ENCODE data around the gene CYP3A4.

CYP3A4 gene

DNA sequence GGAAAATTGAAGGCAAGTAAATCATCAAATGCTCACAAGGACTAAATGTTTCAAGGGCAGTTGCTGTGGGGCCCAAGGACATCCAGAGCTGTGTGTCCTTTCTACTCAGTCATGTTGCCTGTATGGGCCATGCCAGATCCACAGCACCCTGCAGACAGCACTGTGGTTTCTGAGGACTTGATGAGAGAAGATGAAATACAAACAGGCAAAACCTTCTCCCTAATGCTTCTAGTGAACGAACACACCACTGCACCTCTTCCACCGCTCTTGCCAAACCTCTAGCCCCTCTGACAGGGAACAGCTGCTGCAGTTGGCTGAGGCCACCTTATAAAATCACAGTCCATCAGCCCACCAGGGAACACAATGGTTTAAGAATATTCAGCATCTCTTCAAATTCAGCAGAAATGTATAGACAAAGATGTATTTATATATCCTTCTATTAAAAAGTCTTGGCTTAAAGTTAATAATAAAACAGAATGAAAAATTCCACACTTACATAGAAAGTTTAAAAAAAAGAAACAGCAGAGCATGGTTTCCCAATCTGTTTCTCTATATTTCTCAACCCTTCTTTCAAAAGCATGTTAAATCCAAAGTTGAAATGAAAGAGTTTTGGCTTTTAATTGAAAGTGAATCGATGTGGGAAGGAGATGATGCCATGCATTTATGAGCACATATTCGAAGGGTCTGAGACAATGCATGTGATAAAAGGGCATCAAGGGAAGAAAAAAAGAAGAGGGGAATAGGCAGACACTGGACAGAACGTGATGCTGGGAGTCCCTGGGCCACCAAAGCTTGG is 63.0 kb downstream of the CYP3A4 start:
- DNase-seq: no peak

DNA sequence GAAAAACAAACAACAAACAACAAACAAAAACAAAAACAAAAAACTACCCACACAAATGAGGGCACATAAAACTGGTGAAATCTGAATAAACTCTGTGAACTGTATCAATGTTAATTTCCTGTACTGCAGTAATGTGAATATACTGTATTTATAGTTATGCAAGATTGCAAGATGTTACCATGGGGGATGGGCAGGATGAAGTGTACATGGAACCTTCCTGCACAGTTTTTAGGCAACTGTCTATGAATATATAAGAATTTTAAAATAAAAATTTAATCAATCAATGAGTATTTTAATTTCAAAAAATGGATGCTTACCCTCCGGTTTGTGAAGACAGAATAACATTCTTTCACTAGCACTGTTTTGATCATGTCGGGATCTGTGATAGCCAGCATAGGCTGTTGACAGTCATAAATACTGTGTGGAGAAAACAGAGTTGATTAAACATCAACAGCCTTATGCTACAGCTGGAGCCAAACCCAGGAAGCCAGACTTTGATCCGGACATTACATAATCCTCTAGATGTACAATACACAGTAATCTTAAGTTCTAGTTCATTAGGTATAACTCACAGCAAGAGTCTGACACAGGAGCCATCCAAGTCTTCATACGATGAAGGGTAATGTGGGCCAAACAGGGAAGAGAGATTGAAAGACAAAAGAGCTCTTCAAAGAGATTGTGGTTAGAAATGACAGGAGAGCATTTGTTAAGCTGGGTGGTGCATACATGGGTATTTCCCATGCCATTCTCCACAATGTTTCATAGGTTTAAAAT is 63.8 kb downstream of the CYP3A4 start:
- no peak for DNase-seq

- no peak for DNase-seq
These were observed 69.9 kb downstream of the CYP3A4 start for GRCh38 chr7:99713995-99714570.

DNA sequence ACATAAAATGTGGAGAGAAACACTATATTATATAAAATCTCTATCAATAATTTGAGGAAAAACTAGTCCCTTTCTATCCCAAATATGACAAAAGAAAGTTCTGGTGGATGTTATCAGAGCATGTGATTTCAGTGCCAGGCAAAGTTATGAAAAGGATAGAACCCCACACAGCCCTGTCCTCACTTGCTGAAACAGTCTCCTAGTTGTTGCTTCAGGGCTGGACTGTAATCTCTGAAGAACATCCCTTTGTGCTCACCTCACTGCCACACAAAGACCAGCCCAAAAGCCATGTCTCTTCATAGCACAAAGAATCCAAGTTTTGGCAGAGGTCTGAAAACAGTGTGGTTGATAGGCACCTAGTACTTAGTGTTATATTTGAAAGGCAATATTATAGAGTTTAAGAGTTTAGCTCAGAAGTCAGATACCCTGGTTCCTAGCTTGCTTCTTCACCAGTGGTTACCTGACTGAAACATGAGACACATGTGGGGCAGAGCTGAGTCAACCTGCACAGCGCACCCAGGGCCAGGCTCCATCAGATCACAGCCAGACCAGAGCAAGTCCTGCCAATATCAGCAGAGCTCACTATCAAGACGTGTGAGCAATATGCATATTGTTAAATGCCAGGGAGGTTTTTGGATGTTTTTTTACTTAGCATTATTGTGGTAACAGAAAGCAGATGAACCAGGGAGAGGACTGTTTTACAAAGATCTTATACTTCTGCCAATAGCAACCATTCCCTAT is 74.0 kb downstream of the CYP3A4 start:
- DNase-seq: no peak

- DNase-seq: no peak
These were observed 74.7 kb downstream of the CYP3A4 start for GRCh38 chr7:99709260-99709659.

- DNase-seq: no peak
These were observed 76.9 kb downstream of the CYP3A4 start for GRCh38 chr7:99707096-99707495.
